HUES48 (cell line): Measurements from ENCODE around the gene PARP16.

ENCODE experiments used
- H3K27ac ChIP-seq: one replicate; pipeline ENCODE4 v1.7.0; 2013; ENCODE audit warnings: low read depth, low read length, inconsistent platforms
- H3K27me3 ChIP-seq: 2 replicates; pipeline ENCODE4 v1.6.1; 2013; ENCODE audit warnings: mild to moderate bottlenecking, low read length; ENCODE audit not compliant: control insufficient read depth, insufficient read depth
- H3K36me3 ChIP-seq: 2 replicates; pipeline ENCODE4 v1.6.1; 2013; ENCODE audit warnings: low read length; ENCODE audit not compliant: control insufficient read depth, insufficient read depth
- H3K4me1 ChIP-seq: 2 replicates; pipeline ENCODE4 v1.6.1; 2013; ENCODE audit warnings: mild to moderate bottlenecking, low read length; ENCODE audit not compliant: control insufficient read depth, insufficient read depth
- H3K4me3 ChIP-seq: 2 replicates; pipeline ENCODE4 v1.5.1; 2013; ENCODE audit warnings: mild to moderate bottlenecking, low read depth, low read length
- H3K9ac ChIP-seq: 2 replicates; pipeline ENCODE4 v1.6.1; 2013; ENCODE audit warnings: mild to moderate bottlenecking, low read depth, low read length, moderate library complexity
- H3K9me3 ChIP-seq: 2 replicates; pipeline ENCODE4 v1.6.1; 2013; ENCODE audit warnings: low read length; ENCODE audit not compliant: control insufficient read depth, insufficient read depth

Gene PARP16

GRCh38 chr15:65329288-65329983, 42.8 kb upstream of the PARP16 start:
- Histone ChIP-seq H3K4me3 (no peak overlapping the region), H3K9ac (no peak overlapping the region), H3K27me3 (no peaks in the 10 kb centered on the region), H3K4me1 (peaks cover 17% of the 10 kb centered on the region), H3K27ac (no peak overlapping the region), H3K9me3 (no peaks in the 10 kb centered on the region), H3K36me3 (no peaks in the 10 kb centered on the region; the same call in 1 of the 2 replicates)

GRCh38 chr15:65328506-65329287, 42.0 kb upstream of the PARP16 start:
- Histone ChIP-seq H3K36me3 (no peaks in the 10 kb centered on the region; the same call in 1 of the 2 replicates), H3K4me1 (peaks cover 9% of the 10 kb centered on the region), H3K27me3 (no peaks in the 10 kb centered on the region), H3K9ac (no peak overlapping the region), H3K27ac (no peak overlapping the region), H3K9me3 (no peaks in the 10 kb centered on the region), H3K4me3 (no peak overlapping the region)

- Histone ChIP-seq H3K27me3 (no peaks in the 10 kb centered on the region), H3K36me3 (no peaks in the 10 kb centered on the region; the same call in 1 of the 2 replicates), H3K4me3 (no peak overlapping the region), H3K4me1 (peaks cover 5% of the 10 kb centered on the region; the same call in 1 of the 2 replicates), H3K27ac (no peak overlapping the region), H3K9me3 (no peaks in the 10 kb centered on the region), H3K9ac (no peak overlapping the region)
Observed at GRCh38 chr15:65327651-65328393, 41.1 kb upstream of the PARP16 start.

- H3K9ac ChIP-seq: no peak overlapping the region
- H3K27me3 ChIP-seq: no peaks in the 10 kb centered on the region
- H3K4me1 ChIP-seq: peaks cover 5% of the 10 kb centered on the region; the same call in 1 of the 2 replicates
- H3K27ac ChIP-seq: no peak overlapping the region
- H3K9me3 ChIP-seq: no peaks in the 10 kb centered on the region
- H3K4me3 ChIP-seq: no peak overlapping the region
- no peaks in the 10 kb centered on the region; the same call in 1 of the 2 replicates for H3K36me3 ChIP-seq
Observed at GRCh38 chr15:65326818-65327217, 40.1 kb upstream of the PARP16 start.

GRCh38 chr15:65326117-65326526, 39.4 kb upstream of the PARP16 start:
- no peaks in the 10 kb centered on the region for H3K9me3 ChIP-seq

GRCh38 chr15:65323071-65323511, 36.4 kb upstream of the PARP16 start:
- H3K4me3 ChIP-seq: no peak overlapping the region
- no peaks in the 10 kb centered on the region for H3K9me3 ChIP-seq
- peaks cover 5% of the 10 kb centered on the region; the same call in 1 of the 2 replicates for H3K4me1 ChIP-seq
- no peaks in the 10 kb centered on the region for H3K36me3 ChIP-seq
- no peaks in the 10 kb centered on the region for H3K27me3 ChIP-seq
- H3K9ac ChIP-seq: no peak overlapping the region
- no peak overlapping the region for H3K27ac ChIP-seq

More at GRCh38 chr15:65326117-65326526, 39.4 kb upstream of the PARP16 start:
- Histone ChIP-seq H3K4me3 (no peak overlapping the region), H3K9ac (no peak overlapping the region), H3K27me3 (no peaks in the 10 kb centered on the region), H3K27ac (peak overlapping the region; percentile 11), H3K4me1 (peaks cover 5% of the 10 kb centered on the region; the same call in 1 of the 2 replicates), H3K36me3 (no peaks in the 10 kb centered on the region)

- H3K4me1 ChIP-seq: no peaks in the 10 kb centered on the region
- H3K9me3 ChIP-seq: no peaks in the 10 kb centered on the region
- H3K27me3 ChIP-seq: no peaks in the 10 kb centered on the region
- H3K27ac ChIP-seq: no peak overlapping the region
- H3K4me3 ChIP-seq: no peak overlapping the region
- no peak overlapping the region for H3K9ac ChIP-seq
- no peaks in the 10 kb centered on the region for H3K36me3 ChIP-seq
Observed at GRCh38 chr15:65318870-65319356, 32.2 kb upstream of the PARP16 start.

- Histone ChIP-seq H3K27me3 (no peaks in the 10 kb centered on the region), H3K36me3 (no peaks in the 10 kb centered on the region), H3K27ac (no peak overlapping the region), H3K4me1 (no peaks in the 10 kb centered on the region), H3K9ac (no peak overlapping the region), H3K9me3 (no peaks in the 10 kb centered on the region), H3K4me3 (no peak overlapping the region)
Observed at GRCh38 chr15:65312400-65312916, 25.8 kb upstream of the PARP16 start.

- no peaks in the 10 kb centered on the region for H3K9me3 ChIP-seq
- H3K4me3 ChIP-seq: no peak overlapping the region
- no peak overlapping the region for H3K27ac ChIP-seq
- H3K27me3 ChIP-seq: no peaks in the 10 kb centered on the region
- H3K4me1 ChIP-seq: no peaks in the 10 kb centered on the region
- no peaks in the 10 kb centered on the region for H3K36me3 ChIP-seq
- H3K9ac ChIP-seq: no peak overlapping the region
Observed at GRCh38 chr15:65311760-65312159, 25.1 kb upstream of the PARP16 start.

- no peak overlapping the region for H3K4me3 ChIP-seq
- no peak overlapping the region for H3K9ac ChIP-seq
- no peaks in the 10 kb centered on the region for H3K36me3 ChIP-seq
- H3K9me3 ChIP-seq: no peaks in the 10 kb centered on the region
- H3K27me3 ChIP-seq: no peaks in the 10 kb centered on the region
- H3K4me1 ChIP-seq: no peaks in the 10 kb centered on the region
- no peak overlapping the region for H3K27ac ChIP-seq
Observed at GRCh38 chr15:65310431-65311137, 23.9 kb upstream of the PARP16 start.
